DMS79 (cell line): Measurements from ENCODE around the gene NPC2.

Source experiments
- DNase-seq: peaks from one replicate; lab custom pipeline; 2025; lab: John Stamatoyannopoulos, UW

Gene NPC2

DNA sequence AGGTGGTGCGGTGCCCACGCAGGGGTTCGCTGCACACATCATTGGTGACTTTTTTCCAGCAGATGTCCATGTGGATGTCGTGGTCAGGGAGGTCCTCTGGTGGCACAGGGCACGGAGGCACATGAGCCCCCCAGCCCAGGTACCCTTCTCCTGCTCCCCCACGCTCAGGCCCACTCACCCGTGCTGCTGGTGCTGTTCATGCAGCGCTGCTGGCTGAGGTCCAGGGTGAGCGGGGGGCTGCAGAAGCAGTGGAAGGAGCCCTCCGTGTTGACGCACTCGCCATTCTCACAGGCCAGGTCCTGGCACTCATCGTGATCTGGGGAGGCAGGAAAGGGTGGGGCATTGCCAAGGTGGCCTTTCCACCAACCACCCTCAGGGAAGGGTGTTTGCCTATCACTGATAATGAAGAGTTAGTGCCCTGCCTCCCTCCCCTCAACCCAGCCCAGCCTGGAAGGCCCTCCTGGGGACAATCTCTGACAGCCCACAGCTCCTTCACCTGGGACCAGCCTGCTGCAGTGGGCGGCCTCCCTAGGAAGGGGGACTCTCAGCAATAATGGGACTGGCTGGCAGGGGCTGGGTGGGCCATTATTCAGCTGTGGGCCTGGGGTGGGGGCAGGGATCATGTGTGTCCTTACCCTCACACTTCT is 10.3 kb upstream of the NPC2 start:
- DNase-seq: no peak

DNA sequence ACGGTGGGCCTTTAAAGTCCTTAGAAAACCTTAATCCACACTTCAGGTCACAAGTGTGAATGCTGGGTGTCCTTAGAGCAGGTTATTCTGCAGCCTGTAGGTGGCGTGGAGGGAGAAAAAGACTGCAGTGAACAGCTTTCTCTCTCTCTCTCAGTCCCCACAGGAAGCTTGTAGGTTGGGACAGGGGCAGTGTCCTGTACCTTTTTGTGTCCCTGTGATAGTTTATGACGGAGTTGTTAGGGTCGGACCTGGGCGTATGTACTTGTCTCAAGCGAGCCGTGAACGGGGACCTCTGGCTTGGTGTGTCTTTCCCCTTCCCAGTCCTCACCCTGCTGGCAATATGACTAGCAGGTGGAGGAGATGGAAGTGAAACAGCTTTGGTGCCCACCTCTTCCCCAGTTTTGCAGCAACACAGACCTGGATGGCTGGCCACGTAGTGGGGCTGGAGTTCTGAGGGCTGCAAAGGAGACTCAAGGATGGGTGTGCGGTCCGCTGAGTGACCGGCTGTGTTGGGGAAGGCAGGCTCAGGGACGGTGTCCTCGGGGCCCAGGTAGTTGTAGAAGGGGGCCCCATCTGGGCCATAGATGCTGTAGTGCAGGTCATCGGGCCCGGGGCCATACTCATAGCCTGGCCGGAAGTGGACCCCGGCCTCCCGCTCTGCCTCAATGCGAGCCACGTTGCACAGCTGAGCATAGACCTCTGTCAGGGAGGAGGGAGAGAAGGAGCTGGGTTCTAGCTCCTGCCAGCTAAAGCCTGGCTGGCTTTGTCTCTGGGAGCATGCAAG is 9.3 kb upstream of the NPC2 start:
- no peak for DNase-seq

DNA sequence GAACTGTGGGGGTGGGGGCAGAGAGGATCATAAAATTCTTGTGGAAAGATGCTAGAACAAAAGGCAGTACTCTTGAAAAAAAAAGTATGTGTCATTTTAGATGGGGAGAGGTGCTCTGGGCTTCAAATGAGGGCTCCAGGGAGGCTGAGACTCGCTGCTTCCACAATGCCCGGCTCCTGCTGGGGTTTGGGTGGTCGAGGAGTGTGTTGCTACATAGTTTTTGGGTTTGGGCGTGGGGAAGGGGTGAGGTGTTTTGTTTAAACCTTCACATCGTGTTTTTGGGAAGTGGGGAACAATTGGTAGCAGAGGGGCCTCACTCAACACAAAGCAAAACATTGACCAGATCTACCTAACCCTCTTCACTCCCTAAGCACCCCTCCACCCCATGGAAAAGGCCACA is 8.6 kb upstream of the NPC2 start:
- no peak for DNase-seq

DNA sequence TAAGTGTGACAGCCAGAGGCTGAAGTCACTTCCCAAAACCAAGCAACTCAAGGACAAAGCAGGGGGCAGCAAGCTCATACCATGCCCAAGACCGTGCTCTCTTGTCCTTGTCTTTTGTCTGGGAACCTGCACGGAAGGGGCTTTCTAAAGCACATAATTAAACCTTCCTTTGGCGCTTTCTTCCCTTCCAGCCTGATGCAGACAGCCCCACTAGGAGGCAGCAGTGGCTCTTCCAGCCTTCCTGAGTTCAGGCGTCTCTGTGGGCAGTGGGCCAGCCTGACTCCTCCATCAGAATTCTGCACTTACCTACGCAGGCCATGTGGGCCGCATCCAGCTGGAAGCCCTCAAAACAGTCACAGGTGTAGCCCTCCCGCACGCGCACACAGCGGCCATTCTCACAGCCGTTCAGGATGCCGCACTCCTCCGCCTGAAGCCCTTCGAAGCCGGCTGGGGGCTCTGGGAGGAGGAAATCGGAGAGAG is 8.1 kb upstream of the NPC2 start:
- no peak for DNase-seq

DNA sequence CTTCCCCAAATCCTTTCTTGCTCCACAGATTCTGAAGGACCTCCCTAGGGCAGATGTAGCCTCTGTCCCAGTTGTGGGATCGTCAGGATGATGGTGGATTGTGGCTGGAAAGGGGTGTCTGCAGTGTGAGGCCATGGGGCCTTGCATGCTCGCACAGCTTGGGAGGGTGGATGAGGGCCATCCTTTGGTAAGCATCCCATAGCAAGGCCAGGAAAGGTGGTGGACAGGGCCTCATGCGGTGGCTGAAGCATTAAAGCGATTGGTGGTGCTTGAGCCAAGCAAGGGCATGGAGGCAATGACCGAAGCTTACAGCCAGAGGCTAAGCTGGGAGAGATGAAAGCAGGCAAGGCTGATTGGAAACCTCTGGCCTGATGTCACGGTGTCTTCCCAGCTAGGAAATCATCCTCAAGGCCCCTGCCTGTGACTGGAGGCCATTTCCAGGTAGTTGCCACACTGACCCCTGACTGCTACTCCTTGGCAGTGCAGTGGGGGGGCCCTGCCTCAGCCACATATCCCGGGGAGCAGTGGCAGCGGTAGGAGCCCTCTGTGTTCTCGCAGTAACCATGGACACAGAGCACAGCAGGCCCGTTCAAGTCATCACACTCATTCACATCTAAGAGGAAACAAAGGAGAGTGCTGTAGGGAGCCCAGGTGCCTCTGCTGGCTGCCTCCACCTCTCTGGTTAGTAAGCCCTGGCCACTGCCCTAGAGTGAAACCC is 7.5 kb upstream of the NPC2 start:
- no peak for DNase-seq

DNA sequence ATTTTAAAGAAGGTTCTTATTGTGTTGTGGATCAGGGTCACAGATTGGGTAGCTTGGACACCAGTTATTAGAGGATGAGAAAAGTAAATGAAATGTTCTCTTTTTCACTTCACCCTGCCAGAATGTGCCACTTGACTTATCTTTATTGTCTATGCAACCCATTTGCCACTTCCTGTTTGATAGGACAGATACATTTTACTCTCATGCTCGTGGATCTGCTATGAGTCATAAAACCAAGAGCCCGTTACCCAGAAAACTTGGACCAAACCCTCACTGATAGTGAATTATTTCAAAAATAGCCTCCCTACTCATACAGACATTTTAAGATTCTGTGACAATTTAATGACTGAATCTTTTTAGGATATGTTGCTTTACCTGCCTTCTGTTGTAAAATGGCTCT is 2.3 kb upstream of the NPC2 start:
- DNase-seq: peak; percentile 31

DNA sequence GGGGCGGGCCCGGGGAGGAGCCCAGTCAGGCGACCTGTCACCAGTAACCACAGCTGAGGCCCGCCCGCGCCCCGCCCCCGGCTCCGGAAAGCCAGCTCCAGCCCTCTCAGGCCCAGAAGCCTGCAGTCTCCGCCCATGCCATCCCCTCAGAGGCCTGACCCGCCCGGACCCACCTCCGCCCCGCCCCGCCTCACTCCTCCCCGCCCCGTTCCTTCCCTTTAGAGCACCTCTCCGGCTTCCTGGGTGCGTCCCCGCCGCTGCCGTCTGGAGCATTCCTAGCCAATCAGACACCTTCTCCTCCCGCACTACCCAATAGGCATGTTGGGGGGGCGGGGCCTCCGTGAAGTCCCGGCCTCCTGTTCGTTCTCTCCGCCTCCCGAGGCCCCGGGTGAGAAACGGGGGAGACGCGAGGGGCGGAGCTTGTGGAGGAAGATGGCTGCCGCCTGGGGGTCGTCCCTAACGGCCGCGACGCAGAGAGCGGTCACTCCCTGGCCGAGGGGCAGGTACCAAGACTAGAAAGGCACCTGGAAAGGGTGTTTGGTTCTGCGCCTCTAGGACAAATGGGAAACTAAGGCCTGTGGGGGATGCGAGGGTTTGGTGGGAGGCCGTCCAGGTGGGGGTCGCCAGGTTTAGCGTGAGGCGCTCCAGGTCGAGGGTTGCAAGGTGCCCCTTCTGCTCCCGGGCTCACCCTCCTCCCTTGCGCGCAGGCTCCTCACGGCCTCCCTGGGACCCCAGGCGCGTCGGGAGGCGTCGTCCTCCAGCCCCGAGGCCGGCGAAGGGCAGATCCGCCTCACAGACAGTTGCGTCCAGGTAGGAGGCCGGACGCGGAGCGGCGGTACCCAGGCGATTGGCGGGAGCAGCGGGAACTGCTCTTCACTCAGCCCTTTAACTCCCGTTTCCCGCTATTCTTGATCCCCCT is 497 bp upstream of the NPC2 start, which contains the start of gene ISCA2:
ISCA2 (plus strand) TSS at position 423 of the 919 bp plus-strand sequence; CDS start at position 433, 10 bp downstream.
- DNase-seq: peak; percentile 100

DNA sequence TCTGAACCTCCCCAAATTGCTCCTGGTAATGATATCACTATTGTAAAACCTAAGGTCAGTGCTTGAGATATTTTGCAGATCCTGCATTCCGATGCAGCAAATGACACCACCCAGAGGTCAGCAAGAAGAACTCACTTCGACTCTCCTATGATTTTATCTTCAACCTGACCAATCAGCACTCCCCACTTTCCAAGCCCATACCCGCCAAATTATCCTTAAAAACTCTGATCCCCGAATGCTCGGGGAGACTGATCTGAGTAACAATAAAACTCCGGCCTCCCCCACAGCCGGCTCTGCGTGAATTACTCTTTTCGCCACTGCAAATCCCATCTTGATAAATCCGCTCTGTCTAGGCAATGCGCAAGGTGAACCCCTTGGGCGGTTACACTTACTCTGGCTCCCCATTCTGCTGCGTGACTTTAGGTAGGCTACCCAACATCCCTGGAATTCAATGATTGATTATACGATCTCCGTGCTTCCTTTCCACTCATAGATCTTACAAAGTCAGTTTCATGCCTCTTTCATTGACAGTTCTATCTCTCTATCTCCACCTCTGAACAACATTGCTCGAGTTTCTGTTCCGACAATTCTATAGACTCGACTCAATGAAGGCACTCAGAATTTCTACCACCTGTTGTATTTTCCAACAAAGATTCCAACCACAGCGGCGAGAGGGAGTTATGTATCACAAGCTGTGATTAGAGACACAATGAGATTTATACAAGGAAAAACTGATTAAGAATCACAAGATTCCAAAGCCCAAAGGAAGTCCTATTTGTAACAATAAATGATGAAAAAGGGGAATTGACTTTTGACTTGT is 939 bp downstream of the NPC2 start:
- no peak for DNase-seq

DNA sequence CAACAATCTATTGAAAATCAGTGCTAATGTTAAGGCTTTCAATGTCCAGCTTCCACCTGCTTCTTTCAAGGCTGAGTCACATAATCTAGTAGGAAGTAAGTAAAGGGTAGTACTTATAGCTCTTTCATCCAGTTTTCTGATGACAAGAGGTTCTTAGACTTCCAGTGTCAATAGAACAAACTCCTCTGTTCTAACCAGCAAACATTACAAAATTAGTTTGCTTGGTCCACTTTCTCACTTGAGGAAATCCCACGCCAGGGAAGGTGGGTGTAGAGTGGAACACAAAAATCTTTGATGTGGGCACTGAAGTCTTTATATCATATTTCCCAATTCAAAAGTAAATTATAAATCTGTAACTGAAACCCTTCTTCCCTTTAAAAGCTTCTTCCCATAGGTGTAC is 2.6 kb downstream of the NPC2 start:
- DNase-seq: no peak

DNA sequence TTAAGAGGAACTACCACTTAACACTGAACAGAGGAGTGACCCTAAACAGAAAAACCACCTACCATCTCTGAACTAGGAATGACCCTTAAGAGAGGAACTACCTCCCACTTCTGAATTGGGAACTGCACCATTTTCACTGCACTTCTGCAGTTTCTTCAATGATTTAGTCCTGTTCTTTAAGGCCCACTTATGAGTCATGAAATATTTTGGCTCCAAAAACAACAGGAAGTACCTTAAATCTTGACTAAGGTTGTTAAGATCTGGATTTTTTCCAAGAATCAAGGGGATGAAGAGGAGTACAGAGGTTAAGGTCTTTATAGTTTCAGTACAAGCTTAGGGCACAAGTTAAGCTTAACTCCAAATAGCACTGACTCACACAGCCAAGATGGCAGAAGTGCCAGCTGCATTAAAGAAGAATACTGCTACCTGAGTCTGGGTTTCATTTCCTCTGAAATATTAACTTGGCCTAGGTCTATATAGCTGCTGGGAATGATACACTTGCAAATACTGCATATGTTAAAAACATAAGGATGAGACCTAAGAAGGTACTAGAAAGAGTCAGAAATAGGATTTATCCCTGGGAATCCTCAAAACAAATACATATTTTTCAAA is 4.2 kb downstream of the NPC2 start:
- no peak for DNase-seq

DNA sequence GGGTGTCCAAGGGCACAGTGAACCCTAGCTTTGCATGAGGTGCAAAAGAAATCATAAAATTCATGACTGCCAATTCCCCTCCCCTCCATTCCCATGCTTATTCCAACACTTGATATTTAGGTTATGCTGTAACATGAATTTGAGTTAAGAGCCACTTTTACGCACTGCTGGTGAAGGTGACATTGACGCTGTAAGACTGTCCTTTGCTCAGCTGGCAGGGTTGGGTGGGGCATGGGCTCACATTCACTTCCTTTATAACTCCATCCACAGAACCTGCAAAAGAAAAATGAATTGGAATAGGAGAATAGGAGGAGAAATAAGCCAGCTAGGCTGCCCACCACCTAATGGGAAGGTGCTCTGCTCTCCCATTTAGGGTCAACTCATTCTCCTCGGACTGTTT is 6.9 kb downstream of the NPC2 start:
- DNase-seq: no peak

DNA sequence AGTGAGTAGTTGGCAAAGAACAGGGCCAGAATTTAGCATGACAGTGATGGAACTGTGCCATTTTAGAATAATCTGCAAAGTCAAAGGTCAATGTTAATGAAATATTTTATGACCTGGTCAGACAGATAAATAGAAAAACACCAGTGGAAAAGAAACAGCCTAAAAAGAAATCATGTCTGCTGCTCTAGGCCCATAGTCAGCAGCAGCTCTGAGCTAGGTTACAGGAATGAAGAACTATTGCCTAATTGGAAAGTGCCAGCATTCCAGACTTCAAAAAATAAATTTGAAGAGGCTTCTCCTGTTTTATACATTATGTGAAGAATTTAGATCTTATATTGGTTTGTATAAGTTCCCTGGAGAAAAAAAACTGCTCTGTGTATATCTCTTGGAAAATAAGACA is 9.8 kb downstream of the NPC2 start:
- DNase-seq: no peak

DNA sequence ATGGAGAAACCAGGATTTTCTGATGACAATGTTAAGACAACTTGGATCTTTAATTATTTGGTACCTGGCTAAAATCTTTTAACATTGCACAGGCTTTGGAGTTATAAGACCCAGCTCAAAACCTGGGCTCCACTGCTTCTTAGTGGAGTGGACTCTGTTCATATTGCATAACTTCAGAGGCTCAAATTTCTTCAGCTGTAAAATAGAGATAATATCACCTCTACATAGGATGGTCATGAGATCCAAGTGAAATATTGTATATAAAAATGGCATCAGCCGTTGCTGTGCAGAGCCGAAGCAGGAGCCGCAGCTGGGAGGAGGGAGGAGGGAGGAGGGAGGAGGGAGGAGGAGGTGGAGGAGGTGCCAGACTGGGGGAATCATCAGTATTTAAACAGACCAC is 10.5 kb downstream of the NPC2 start:
- no peak for DNase-seq

DNA sequence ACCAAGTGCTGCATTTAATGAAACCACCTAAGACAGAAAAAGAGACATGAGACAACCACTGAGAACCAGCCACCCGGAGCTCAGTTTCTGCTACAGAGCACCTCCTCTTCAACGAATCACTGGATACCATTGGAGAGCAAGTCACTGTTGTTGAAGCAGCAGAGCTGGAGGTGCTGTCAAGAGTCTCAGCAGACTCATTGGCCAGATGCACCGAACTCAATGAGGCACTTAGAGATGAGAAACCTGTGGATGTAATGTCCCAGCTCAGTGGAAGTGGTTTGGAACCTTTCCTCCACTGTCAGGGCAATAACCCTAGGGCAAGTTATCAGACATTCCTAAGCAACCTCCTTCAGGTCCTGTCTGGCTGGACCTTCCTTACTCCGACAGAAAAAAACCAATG is 13.1 kb downstream of the NPC2 start:
- DNase-seq: no peak

DNA sequence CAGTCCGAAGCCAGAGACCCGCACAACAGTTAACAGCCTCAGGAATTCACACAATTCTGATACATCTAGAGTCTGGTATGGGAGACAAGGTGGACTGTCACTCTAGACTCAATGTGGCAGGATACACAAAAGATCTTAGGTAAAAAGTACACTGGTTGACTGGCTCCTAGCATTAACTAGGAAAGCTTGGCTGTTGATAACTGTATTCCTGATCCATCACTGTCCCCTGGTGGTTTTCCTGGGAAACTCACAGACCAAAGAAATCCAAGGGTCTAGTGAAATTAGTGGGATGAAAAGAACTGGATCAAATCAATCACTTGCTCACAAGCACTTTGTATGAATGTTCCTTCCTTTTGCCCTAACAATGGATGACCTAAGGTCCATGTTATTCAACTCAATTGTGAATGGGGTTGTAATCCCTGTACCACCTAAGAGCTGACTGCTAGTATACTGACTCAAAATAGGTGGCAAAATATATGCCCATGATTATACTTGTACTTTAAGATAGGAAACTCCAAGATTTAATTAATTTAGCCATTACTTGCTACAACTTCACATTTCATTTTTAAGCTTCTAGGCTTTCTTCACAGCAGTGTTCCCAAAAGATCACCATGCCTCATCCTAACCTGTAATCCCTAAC is 14.0 kb downstream of the NPC2 start:
- no peak for DNase-seq

DNA sequence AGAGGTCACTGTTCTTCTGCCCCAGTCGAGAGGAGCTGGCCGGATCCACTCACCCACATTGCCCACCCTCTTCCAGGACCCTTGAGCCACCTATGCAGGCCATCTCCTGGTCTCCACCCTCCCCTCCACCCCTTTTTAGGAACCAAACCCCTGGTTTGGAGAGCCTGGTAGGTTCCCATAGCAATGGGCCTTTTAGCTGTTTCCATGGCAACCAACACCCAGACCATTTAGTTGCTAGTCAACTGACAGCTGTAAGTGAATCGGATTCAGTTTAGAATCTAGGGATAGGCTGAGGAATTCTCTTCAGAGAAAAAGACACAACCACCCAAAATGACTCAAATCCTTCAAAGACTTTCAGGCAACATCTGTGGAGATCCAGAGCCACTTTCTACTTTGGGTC is 16.5 kb downstream of the NPC2 start:
- no peak for DNase-seq

DNA sequence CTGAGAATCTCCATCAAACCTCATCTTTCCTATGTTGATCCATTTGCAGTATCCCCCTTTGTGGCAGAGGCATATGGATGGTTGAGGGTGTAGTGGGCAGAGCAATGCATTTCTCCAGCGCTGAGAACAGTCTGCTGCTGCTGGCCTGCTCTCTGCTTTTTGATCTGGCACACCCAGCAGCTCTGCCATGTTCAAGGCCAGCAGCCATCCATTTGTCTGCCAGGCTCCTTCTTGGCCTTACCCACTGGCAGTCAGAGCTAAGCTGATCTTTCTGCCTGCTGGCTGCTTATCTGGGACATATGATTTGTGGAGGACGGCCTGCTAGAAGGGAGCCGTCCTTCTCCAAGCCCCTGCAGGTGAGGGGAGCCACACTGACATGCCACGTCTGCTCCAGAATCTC is 17.0 kb downstream of the NPC2 start:
- no peak for DNase-seq

DNA sequence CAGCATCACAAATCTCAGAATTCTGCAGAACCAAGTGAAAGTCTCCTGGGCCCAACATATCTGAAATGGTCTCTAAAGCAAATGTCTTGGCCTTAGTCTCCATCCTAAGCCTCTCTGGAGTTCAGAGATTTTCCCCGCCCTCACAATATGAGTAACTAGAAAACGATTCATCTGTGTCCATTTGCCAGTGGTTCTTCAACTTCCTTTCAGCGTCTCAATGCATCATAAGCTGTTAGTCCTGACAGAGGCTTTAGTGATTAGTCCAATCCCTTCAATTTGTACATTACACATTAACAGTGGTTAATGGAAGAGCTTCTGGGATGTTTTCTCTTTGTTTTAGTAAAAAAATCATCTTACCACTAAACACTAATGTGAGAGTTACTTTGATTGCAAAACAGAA is 17.4 kb downstream of the NPC2 start:
- DNase-seq: no peak

DNA sequence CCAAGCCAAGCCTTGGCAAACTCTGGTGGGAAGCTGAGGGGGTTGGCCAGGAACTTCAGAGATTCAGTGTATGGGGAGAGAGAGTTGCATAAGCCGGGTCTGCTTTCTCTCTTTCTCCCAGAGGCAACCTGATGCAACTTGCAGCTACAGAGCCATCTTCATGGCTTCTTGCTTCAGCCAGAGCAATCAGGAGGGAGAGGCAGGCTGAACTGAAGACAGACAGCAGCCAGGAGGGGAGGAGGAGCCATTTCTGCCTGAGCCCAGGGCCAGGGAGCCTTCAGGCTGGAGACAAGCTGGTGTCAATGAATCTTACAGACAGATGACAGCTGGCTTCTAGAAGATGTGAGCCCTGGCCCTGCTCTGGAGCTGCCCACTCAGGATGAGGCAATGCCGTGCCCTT is 18.7 kb downstream of the NPC2 start:
- no peak for DNase-seq

DNA sequence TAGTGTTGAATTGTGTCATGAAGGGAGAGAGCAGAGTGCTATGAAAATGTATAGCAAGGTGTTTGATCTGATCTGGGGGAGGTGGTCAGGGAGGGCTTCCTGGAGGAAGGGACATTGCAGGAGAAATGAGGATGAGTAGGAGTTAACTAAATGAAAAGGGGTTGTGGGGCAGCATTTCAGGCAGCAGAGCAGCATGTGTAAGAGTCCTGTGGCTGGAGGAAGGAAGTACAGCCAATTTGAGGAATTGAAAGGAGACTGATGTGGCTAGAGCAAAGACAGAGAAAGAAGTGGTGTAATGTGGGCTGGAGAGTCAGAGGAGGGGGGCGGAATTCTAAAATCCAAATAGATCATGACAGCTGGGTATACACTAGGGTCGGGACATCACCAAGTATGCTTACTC is 20.5 kb downstream of the NPC2 start:
- no peak for DNase-seq
